Renal pelvis (tissue), 4 donors: ENCODE measurements around the gene PRRT1. TPM values are rescaled to one million over a fixed set of nuclear protein-coding genes. Genes with fewer than 3 reads are reported as not detected.
"Not testable (repeated sequence)": the region's sequence is repeated elsewhere in the genome, so short reads cannot be mapped to it uniquely, and the experiment has no call there.

Experiments
- DNase-seq: peaks from one replicate; pipeline ENCODE4 v3.0.0-alpha.2; 2013
- polyA plus RNA-seq, 3 donors: library from polyadenylated mRNA; unstranded; fragments of 120-200 nt; gene quantifications; one replicate each; pipeline ENCODE4 v1.2.1, GENCODE V29; 2013; ENCODE audit not compliant: insufficient read length in 3 of 3

Gene PRRT1
- polyA plus RNA-seq, 3 donors = 2.2 to 3.9 (median 2.8) TPM

DNA sequence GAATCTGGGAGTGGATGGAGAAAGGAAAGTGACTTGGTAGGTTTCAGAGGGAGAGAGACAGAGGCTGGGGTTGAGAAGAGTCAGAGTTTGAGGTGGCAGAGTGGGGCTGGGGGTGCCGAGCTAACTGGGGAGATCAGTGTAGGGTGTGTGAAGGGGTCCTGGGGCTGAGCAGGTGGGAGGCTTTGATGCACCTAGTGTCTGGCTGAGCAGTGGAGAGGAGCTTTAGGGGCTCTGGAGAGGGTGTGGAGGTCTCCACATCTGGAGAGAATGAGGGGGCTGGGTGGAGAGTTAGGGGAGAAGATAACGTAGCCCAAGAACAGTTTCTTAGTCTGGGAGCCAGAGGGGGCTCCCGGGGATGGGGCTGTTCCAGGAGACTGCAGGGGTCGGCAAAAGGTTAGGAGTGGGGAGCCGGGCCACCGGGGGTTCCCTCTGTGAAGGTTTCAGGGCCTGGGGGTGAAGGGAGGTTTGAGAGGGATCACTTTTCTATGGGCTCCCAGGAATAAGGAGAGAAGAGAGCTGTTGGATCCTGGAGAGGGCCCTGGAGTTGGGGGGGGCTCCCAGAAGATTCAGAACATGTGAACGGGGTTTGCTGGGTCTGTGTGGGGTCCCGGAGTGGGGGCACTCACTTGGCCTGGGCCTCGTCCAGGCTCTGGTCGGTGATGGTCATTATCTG is 37.5 kb upstream of the PRRT1 start:
- no peak for DNase-seq

DNA sequence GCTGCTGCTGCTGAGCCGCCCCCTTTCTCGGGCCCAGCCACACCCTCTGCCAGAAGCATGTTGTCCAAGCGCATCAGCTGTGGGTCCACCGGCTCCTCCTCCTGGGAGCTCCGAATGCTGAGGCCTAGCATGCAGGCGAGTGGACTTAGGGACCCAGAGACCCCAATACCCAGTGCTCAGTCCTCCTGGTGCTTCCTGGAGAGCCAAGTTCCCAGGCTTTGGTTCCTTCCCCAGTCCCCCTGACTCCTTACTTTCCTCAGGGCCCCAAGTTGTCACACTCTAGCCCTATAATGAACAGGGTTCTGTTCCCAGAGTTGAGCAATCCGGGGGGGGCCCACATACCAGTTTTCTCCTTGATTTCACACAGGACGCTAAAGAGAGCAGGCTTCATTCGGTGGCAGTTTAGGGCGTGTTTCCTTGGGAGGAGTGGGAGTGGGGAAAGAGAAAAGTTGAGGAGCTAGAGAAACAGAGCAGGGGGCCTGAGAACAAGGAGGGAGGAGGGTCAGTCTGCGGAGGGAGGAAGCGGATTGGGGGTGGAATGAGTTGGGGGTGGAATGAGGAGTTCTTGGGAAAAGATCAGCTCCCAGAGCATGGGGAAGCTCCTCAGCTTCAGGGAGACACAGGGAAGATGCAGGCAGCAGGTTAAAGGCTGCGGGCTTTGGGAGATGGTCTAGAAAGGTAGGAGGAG is 36.8 kb upstream of the PRRT1 start:
- DNase-seq = no peak

DNA sequence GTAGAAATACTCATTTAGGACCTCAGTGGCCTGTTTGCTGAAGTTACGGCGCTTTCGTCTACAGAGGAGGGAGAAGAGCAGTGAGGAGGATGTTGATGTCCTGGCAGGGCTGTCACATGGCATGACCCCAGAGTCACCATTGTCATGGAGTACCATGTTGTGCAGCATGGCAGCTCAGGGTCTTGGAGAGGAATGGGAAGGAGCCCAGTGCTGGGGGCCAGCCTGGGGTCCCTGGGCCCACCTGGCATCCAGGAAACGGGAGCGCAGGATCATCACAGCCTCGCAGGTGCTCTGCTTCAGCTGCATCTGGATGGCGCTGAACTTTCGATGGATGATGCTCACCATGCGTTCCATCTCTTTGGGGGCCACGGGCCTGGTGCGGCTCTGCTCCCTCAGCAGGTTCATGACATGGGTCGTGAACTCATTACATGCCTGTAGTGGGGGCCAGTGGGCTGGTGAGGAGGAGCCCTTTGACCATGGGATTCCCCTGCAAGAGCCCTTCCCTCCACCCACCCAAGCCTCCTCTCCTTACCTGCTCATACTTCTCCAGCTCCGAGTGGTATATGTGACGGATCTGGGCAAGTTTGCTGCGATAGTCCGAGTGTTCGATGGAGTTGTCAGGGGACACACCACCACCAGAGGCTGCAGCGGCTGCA is 36.1 kb upstream of the PRRT1 start:
- not testable (repeated sequence) for DNase-seq

DNA sequence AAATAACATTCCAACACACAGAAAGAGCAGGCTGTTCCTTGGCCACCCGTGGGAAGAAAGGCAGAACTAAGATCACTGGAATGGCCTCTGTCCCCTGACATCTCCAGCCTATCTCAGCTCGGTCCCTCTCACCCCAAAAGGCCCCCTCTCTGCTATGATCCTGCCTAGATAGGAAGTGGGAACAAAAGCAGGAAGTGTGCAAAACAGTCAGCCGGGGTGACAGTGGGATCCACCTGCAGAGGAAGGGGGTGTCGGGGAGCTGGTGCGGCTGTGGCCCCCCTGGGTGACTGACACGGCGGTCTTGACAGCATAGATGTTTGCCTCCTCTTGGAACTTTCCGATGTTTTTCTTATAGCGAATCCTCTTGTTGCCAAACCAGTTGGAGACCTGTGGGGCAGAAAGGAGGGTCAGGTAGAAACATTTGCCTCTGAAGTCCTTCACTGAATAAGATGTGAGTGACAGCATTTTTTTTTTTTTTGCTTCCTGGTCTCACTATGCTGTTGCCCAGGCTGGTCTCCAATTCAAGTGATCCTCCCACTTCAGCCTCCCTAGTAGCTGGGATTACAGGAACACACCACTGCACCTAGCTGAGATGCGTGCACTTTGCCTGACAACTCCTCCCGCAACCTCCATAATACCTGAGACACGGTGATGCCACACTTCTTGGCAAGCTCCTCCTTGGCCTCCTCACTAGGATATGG is 35.4 kb upstream of the PRRT1 start:
- no peak for DNase-seq

DNA sequence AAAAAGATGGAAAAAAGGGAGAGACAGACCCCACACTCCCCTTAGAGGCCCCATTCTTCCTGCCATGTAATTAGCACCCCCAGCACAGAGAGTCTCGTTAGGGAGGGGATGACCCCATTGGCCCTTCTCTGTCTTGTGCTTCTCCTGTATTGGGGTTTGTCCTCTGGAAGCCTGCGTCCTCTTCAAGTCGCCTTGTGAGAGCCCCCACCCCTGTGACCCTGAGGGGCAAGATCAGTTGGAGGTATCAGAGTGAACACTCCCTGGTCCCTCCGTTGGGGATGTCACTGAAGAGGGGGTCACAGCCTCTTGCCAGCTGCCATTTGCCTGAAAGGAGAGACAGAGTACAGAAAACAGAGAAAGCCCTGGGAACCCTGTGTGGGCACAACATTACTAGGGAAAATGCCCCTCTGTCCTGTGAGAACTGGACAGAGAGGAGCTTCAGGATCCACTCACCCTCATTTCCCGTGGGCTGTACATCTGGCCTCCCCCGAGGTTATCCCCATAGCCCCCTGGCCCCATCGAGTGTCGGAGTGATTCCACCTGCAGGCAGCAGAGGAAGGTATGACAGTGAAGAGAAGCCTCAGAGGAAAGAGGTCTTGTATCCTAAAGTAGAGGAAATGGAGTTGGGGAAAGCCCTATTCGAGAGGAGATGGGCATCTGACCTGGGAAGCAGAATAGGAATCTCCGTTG is 34.6 kb upstream of the PRRT1 start:
- DNase-seq = not testable (repeated sequence)

DNA sequence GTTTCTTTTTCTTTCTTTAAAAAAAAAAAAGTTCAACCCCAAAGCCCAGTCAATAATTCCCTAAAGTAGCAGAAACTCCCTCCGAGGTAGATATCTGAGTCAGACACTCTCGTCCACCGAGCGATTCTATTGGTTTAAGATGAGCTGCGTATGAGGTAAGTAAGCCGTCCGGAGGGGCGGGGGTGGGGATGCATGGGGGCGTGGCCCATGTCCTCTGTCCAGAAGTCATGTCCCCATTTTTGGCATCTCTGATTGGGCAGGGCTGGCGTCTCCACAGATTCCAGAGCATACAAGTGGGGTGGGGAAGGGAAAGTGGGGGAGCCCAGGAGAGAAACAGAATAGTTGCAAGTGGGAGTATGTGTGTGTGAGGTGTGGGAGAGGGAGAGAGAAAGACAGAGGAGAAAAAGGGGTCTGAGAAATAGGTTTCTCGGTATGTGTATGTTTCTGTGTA is 34.0 kb upstream of the PRRT1 start:
- not testable (repeated sequence) for DNase-seq

DNA sequence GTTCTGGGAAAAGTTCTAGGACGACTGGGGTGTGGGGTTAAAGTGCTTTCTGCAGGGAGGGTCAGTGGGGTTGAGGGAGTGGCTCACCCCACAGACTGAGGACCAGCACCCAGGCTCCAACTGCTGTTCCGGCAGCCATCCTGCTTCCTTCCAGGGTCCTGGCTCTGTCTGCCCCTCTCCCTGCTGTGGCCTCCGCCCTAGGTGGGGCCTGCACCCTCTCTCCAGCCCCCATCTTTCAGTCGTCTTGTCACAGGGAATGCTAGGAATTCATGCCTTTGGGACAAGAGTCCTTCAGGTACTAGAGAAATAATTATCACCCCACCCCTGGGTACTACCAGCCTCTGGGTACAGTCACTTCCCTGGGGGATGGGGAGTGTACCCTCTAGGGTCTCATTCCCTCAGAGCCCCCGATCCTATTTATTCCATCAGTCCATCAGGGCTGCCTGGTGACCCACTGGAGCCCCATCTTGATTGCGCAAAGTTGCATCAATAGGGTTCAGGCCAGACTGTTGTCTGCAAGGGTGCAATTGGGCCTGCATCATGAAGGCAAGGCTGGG is 32.4 kb upstream of the PRRT1 start, which contains the start of gene AGER:
AGER (minus strand) TSS at position 170 of the 557 bp plus-strand sequence; CDS start at position 139, 31 bp downstream.
- DNase-seq = no peak

- DNase-seq = no peak
Observed at GRCh38 chr6:32183483-32184083, 31.8 kb upstream of the PRRT1 start.

- no peak for DNase-seq
Observed at GRCh38 chr6:32183030-32183429, 31.3 kb upstream of the PRRT1 start.

- no peak for DNase-seq
Observed at GRCh38 chr6:32182555-32182981, 30.8 kb upstream of the PRRT1 start.

DNA sequence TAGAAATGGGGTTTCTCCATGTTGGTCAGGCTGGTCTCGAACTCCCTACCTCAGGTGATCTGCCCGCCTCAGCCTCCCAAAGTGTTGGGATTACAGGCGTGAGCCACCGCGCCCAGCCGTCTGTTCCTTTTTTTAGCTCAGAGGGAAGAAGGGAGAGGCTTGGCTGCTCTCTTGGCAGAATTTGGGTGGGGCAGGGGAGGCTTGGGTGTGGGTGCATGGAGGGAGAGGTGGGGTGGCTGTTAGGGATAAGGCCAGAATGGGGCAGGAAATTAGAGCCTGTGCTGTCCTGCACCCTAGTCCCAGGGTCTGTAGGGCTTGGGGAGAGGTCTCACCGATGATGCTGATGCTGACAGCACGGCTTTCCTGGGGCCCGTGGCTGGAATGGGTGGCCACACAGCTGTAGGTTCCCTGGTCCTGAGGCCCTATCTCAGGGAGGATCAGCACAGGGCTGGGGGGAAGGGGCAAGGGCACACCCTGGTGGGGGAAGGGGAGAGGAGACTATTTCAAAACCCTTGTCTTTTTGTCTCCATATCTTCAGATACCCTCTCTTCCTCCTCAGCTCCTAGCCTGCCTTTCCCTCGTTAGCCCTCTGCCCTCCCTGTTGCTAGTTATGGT is 30.3 kb upstream of the PRRT1 start:
- DNase-seq = no peak

DNA sequence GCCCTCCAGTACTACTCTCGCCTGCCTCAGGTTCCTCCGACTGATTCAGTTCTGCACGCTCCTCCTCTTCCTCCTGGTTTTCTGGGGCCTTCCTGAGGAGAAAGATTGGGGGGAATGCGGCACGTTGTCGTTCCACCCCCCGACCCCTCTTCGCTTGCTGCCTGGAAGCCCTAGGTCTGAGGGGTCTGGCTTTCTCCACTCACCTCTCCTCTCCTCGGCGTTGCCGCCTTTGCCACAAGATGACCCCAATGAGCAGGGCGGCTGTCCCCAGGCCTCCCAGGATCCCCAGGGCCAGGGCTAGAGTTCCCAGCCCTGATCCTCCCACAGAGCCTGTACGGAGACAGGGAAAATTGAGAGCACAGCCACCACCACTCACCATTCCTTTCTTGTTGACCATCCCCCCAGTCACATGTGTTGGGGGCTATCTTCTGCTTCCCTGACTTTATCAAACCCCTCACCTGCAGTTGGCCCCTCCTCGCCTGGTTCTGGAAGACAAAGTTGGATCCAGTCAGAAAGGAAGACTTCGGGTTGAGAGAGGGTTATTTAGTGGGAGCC is 29.5 kb upstream of the PRRT1 start:
- no peak for DNase-seq

DNA sequence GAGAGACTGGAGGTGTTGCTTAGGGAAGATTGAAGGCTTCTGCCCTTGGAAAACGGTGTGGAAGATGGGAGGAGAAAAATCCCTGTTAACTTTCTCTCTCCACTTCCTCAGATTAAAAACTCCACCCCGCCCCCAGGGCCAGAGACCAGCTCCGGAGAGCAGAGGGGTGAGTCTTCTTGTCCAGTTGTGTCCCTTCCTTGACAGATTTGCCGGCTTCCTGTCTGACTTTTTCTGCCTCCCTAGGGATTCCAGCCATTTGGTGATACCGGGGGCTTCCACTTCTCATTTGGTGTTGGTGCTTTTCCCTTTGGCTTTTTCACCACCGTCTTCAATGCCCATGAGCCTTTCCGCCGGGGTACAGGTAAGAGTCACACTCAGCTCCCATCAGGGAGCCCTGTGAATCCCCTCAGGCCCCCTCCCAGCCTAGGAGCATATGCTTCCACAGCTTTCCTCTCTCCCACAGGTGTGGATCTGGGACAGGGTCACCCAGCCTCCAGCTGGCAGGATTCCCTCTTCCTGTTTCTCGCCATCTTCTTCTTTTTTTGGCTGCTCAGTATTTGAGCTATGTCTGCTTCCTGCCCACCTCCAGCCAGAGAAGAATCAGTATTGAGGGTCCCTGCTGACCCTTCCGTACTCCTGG is 28.1 kb upstream of the PRRT1 start:
- no peak for DNase-seq

GRCh38 chr6:32178547-32179440 is 27.1 kb upstream of the PRRT1 start:
- no peak for DNase-seq

GRCh38 chr6:32177788-32178546 is 26.2 kb upstream of the PRRT1 start, which contains the start of gene RNF5:
RNF5 (plus strand) TSS chr6:32178405; CDS start chr6:32178512, 107 bp downstream.
- peak; percentile 100 for DNase-seq

GRCh38 chr6:32177183-32177787 is 25.5 kb upstream of the PRRT1 start:
- no peak for DNase-seq
